NOMO-1 (cell line): ENCODE measurements around the gene RPP14.

Experiments used
- DNase-seq, 2 experiments: peaks; one replicate each; lab custom pipeline; 2025; ENCODE audit not compliant: unreplicated experiment in 2 of 2; lab: John Stamatoyannopoulos, UW

The RPP14 gene

DNA sequence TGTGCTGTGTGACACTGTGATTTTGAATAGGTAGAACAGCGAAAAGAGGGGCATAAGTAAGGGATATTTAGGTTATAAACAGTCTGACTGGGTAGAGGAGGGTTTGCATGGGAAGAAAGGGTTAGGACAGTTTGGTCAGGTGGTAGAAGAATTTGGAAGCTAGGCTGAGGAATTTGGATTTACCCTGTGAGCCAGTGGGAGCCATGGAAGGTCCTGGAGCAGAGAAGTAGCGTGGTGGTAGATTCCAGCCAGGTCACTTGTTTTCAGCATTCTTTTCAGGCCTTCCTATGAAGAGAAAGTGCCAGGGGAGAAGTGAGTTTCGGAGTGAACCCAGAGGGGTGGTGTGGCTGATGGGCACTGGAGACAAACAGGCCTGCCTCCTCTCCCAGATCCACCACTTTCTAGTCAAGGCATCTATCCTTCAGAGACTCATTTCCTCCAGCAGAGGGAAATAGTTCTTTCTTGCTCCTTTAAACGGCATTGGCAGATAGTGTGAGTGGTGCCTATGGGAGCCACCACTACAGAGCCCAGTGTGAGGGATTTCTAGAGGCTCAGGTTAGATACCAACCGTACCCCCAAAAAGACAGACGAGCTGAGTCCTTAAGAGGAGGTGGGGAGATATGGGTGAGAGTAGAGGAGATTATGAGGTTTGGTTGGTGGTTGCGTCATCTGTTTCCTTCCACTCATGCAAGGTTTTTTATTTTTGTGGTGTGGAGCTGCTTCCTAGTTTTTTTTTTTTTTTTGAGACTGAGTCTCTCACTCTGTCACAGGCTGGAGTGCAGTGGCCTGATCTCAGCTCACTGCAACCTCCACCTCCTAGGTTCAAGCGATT, 47.9 kb downstream of the RPP14 start:
- DNase-seq: peak; percentile 75 to 87

DNA sequence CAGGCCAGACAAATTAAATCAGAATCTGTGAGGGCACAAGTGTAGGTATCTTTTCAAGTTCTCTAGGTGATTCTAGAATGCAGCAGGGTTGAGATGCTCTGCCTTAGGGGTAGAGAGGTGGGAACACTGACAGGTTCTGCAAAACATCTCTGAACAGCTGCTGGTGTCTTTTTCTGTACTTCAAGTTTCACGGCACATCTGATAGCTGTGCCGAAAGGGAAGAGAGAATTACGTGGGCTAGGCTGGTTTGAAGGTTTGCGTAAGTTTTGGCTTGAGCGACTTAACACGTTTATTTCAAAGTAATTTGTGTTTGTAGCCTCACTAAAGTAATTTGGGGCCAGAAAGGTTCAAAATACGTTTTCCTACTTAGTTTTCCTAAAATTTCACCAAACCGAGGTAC, 49.1 kb downstream of the RPP14 start:
- DNase-seq: peak; percentile 82 to 89

DNA sequence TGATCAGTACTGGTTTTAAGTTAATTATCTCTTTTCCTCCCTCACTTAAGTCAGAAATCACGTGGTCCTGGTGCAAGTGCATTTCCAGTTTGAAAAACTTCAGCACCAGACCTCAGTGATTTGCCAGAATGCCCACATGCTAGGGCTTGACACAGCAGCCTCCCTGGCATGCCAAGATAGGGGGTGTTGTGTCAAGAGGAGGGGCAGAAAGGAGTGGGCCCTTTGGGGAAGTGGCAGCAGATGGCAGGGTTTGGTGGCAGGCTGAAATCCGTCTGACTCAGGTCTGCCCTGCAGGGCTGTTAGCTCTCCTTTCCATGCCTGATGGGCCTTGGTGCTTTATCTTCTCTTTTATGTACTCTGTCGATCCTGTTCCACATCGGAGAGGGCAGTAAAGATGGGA, 50.0 kb downstream of the RPP14 start:
- peak; percentile 53 to 57 for DNase-seq

DNA sequence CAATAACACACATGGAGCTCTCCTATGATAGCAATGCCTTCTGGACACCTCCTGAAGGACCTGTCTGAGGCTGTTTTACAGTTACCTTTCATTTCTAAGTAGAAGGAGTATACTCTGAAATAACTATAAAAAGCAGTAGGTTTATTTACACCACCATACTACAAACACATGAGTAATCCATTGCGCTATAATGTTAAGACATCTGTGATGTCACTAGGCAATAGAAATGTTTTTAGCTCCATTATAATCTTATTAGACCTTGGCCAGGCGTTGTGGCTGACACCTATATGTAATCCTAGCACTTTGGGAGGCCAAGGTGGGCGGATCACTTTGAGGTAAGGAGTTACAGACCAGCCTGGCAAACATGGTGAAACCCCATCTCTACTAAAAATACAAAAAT, 51.4 kb downstream of the RPP14 start:
- no peak for DNase-seq

DNA sequence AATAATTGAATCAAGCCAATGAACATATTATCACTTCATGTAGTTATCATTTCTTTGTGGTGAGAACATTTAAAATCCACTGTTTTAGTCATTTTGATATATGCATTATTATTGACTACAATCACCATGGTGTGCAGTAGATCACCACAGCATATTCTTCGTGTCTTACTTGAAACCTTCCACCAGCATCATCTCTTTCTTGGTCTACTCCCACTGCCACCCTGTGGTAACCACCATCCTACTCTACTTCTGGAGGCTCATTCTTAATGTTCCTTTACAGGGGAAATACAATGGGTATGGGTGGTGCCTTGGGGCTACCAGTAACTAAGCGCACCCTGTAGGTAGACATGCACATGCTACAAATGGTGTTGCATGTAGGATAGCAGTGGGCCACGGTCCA, 52.0 kb downstream of the RPP14 start:
- no peak for DNase-seq

DNA sequence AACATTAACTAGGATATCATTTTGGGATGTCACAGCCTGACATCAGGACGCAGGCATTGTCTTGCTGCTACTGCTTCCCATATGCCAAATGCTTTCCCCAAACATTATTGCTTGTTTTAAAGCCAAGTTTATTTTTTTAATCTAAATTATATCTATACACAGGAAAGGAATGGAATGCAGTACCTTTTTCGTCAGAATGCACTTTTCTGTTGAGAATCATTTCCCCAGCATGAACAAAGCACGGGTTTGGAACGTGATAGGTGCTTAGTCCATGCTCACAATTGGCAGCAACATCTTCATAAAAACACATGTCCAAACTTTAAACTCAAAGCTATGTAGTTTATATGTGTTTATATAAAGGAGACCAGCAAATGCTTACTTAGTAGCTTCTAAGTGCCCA, 52.8 kb downstream of the RPP14 start:
- no peak for DNase-seq

DNA sequence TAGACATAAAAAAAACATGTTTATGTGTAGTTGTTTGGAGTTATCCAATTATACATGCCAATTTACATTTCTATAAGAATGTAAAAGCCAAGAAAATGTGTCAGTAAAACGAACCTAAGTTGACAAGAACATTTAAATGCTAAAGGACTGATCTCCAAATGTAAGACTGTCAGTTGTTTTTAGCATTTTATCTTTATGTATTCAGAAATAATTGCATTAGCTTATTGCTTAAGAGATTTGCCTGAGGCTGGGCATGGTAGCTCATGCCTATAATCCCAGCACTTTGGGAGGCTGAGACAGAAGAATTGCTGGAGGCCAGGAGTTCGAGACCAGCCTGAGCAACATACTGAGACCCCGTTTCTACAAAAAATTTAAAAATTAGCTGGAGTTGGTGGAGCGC, 53.6 kb downstream of the RPP14 start:
- DNase-seq: no peak

GRCh38 chr3:58361866-58362265, 55.8 kb downstream of the RPP14 start:
- no peak for DNase-seq

GRCh38 chr3:58366699-58367098, 60.7 kb downstream of the RPP14 start:
- no peak for DNase-seq

GRCh38 chr3:58369038-58369437, 63.0 kb downstream of the RPP14 start:
- DNase-seq: no peak
